PC-3 (cell line): ENCODE data around the gene REG4. TPM values are rescaled to one million over a fixed set of nuclear protein-coding genes. Genes with fewer than 3 reads are reported as not detected.

ENCODE experiments used
- ATAC-seq: fragments of 200-7000 bp; cut with Tn5 transposase; 2 replicates; pipeline ENCODE4 v1.9.1; 2020; ENCODE audit warnings: mild to moderate bottlenecking, moderate library complexity
- BruUV-seq: library from RNA; stranded (reverse); fragments of 400-500 nt; replicated peaks from 2 replicates; lab custom pipeline; 2021; lab: Mats Ljungman, UMichigan
- CTCF ChIA-PET: fragments of 300-600 bp; sonication (Branson Sonifier 250); formaldehyde crosslinking; loops from one replicate; lab custom pipeline; 2022; ENCODE audit warnings: antibody characterized with exemption; lab: Charles Lee
- POLR2A ChIA-PET: fragments of 300-600 bp; sonication (Branson Sonifier 250); formaldehyde crosslinking; loops from one replicate; lab custom pipeline; 2022; ENCODE audit warnings: antibody characterized with exemption; ENCODE audit not compliant: unreplicated experiment; lab: Charles Lee
- DNase-seq: peaks from one replicate; pipeline ENCODE4 v3.0.0-alpha.2; 2015
- H2AFZ ChIP-seq: fragments of 300-600 bp; sonication (generic); 2 replicates; pipeline ENCODE4 v1.6.0; 2016; ENCODE audit warnings: antibody characterized with exemption, low read length
- H3F3A ChIP-seq: fragments of 300-600 bp; sonication (generic); one replicate; pipeline ENCODE4 v1.6.0; 2017; ENCODE audit warnings: antibody characterized with exemption, low read length, control low read depth, mild to moderate bottlenecking; ENCODE audit not compliant: unreplicated experiment
- H3K27ac ChIP-seq: fragments of 300-600 bp; sonication (generic); 2 replicates; pipeline ENCODE4 v1.5.1; 2016; ENCODE audit warnings: mild to moderate bottlenecking, low read length
- H3K27me3 ChIP-seq: fragments of 300-600 bp; sonication (generic); 2 replicates; pipeline ENCODE4 v1.6.1; 2016; ENCODE audit warnings: low read length, mixed read lengths
- H3K36me3 ChIP-seq: fragments of 300-600 bp; sonication (generic); 2 replicates; pipeline ENCODE4 v1.6.1; 2016; ENCODE audit warnings: low read depth, mixed run types, low read length, mixed read lengths
- H3K4me1 ChIP-seq: fragments of 300-600 bp; sonication (generic); 2 replicates; pipeline ENCODE4 v1.5.1; 2016; ENCODE audit warnings: low read length; ENCODE audit not compliant: insufficient read depth
- H3K4me2 ChIP-seq: fragments of 300-600 bp; sonication (generic); 2 replicates; pipeline ENCODE4 v1.6.0; 2016; ENCODE audit warnings: low read length
- H3K4me3 ChIP-seq: fragments of 300-600 bp; sonication (generic); 2 replicates; pipeline ENCODE4 v1.5.1; 2016; ENCODE audit warnings: mild to moderate bottlenecking, low read length, mixed read lengths
- H3K79me2 ChIP-seq: fragments of 300-600 bp; sonication (generic); 2 replicates; pipeline ENCODE4 v1.6.1; 2017; ENCODE audit warnings: low read length, mixed read lengths
- H3K9ac ChIP-seq: fragments of 300-600 bp; sonication (generic); 2 replicates; pipeline ENCODE4 v1.6.0; 2016; ENCODE audit warnings: mild to moderate bottlenecking, low read length
- H3K9me2 ChIP-seq: fragments of 300-600 bp; sonication (generic); replicated peaks from 2 replicates; pipeline ENCODE4 v1.6.1; 2016; ENCODE audit warnings: mixed run types, low read length, mixed read lengths
- H3K9me3 ChIP-seq: fragments of 300-600 bp; sonication (generic); 2 replicates; pipeline ENCODE4 v1.6.1; 2016; ENCODE audit warnings: low read length, mixed read lengths
- H4K20me1 ChIP-seq: fragments of 300-600 bp; sonication (generic); 2 replicates; pipeline ENCODE4 v1.6.1; 2016; ENCODE audit warnings: low read length, mixed read lengths
- CTCF ChIP-seq: fragments of 300-600 bp; sonication (generic); conservative IDR thresholded peaks from 2 replicates; pipeline ENCODE4 v1.5.1; 2017; ENCODE audit warnings: antibody characterized with exemption, low read depth, mild to moderate bottlenecking, low read length
- EZH2 ChIP-seq: fragments of 300-600 bp; sonication (generic); IDR thresholded peaks from one replicate; pipeline ENCODE4 v1.6.1; 2017; ENCODE audit warnings: antibody characterized with exemption, mild to moderate bottlenecking, low read length; ENCODE audit not compliant: unreplicated experiment
- EZH2phosphoT487 ChIP-seq: fragments of 300-600 bp; sonication (generic); IDR thresholded peaks from 2 replicates; pipeline ENCODE4 v1.6.1; 2018; ENCODE audit warnings: mild to moderate bottlenecking, antibody characterized with exemption, low read length, borderline replicate concordance
- intact Hi-C: fragments of 100-400 bp; cut with micrococcal nuclease; formaldehyde crosslinking; loops from 2 replicates; pipeline ENCODE4 v1.9.0; 2023
- total RNA-seq: library from RNA; depleted of rRNA; stranded (reverse); fragments of >200 nt; gene quantifications from 2 replicates; pipeline ENCODE4 v1.2.3, GENCODE V29; 2014

Gene REG4
- total RNA-seq, 1 experiment from 2014 or later: 0.87 TPM

- H3K9me2 ChIP-seq: no peaks in the 10 kb centered on the region
- DNase-seq (no peak), ATAC-seq (no peak)
- 0 out of 2 replicates have a peak, but pooled peaks cover 3% of the 10 kb centered on the region for H3K4me1 ChIP-seq
- CTCF ChIA-PET: no interaction called here
- no peak overlapping the region for H2AFZ ChIP-seq
- no TSS peak for BruUV-seq
- H3K79me2 ChIP-seq: no peaks in the 10 kb centered on the region
- no peak overlapping the region for H3K4me2 ChIP-seq
- TF ChIP-seq EZH2: no peak
- TF ChIP-seq EZH2phosphoT487: no peak
- H3K9me3 ChIP-seq: no peaks in the 10 kb centered on the region
- POLR2A ChIA-PET: no interaction called here
- H3K9ac ChIP-seq: no peak overlapping the region
- no peaks in the 10 kb centered on the region for H3F3A ChIP-seq
- no peak overlapping the region for H3K4me3 ChIP-seq
- H3K27ac ChIP-seq: no peak overlapping the region
- H3K27me3 ChIP-seq: no peaks in the 10 kb centered on the region
- H3K36me3 ChIP-seq: no peaks in the 10 kb centered on the region
- no peaks in the 10 kb centered on the region for H4K20me1 ChIP-seq
- intact Hi-C loops: no loop called here
These were observed 48.3 kb downstream of the REG4 start for GRCh38 chr1:119762953-119763352.

- TF ChIP-seq CTCF (no peak), EZH2 (no peak), EZH2phosphoT487 (no peak)
- Histone ChIP-seq H3K4me2 (no peak overlapping the region), H3K4me3 (no peak overlapping the region), H3K79me2 (no peaks in the 10 kb centered on the region), H2AFZ (no peak overlapping the region), H3K27ac (no peak overlapping the region), H3K9me3 (no peaks in the 10 kb centered on the region), H4K20me1 (no peaks in the 10 kb centered on the region), H3K4me1 (0 out of 2 replicates have a peak, but pooled peaks cover 3% of the 10 kb centered on the region), H3F3A (no peaks in the 10 kb centered on the region), H3K9me2 (no peaks in the 10 kb centered on the region), H3K27me3 (no peaks in the 10 kb centered on the region), H3K9ac (no peak overlapping the region), H3K36me3 (no peaks in the 10 kb centered on the region)
- BruUV-seq: no TSS peak
- CTCF ChIA-PET: no interaction called here
- intact Hi-C loops: no loop called here
- POLR2A ChIA-PET: no interaction called here
- DNase-seq (no peak), ATAC-seq (no peak)
These were observed 48.9 kb downstream of the REG4 start for GRCh38 chr1:119762409-119762808.

- Histone ChIP-seq H3K9me3 (no peaks in the 10 kb centered on the region), H3K79me2 (no peaks in the 10 kb centered on the region), H3K27ac (no peak overlapping the region), H3K4me1 (no peaks in the 10 kb centered on the region), H3K9me2 (no peaks in the 10 kb centered on the region), H3K9ac (no peak overlapping the region), H2AFZ (no peak overlapping the region), H3K36me3 (no peaks in the 10 kb centered on the region), H3F3A (no peaks in the 10 kb centered on the region), H3K27me3 (no peaks in the 10 kb centered on the region), H3K4me3 (no peak overlapping the region), H4K20me1 (no peaks in the 10 kb centered on the region), H3K4me2 (no peak overlapping the region)
- DNase-seq (no peak), ATAC-seq (no peak)
- intact Hi-C loops: no loop called here
- TF ChIP-seq CTCF (no peak), EZH2phosphoT487 (no peak), EZH2 (no peak)
- BruUV-seq: no TSS peak
- ChIA-PET POLR2A (no interaction called here), CTCF (no interaction called here)
These were observed 52.7 kb downstream of the REG4 start for GRCh38 chr1:119758584-119758983.
